Endothelial cell of umbilical vein (primary cell): Measurements from ENCODE around the gene RAB1B. TPM values are rescaled to one million over a fixed set of nuclear protein-coding genes. Genes with fewer than 3 reads are reported as not detected.

ENCODE experiments used
- BruUV-seq: library from RNA; stranded (reverse); fragments of 400-500 nt; replicated peaks from 2 replicates; lab custom pipeline; 2021; lab: Mats Ljungman, UMichigan
- CTCF ChIA-PET: fragments of 300-600, 350-600 bp; sonication (Branson Sonifier 250); formaldehyde crosslinking; loops from one replicate; lab custom pipeline; 2021; ENCODE audit warnings: antibody characterized with exemption, inconsistent platforms; lab: Charles Lee
- POLR2A ChIA-PET: fragments of 300-600, 350-600 bp; sonication (Branson Sonifier 250); formaldehyde crosslinking; loops from one replicate; lab custom pipeline; 2021; ENCODE audit warnings: antibody characterized with exemption, inconsistent platforms; lab: Charles Lee
- DNase-seq: peaks from one replicate; pipeline ENCODE4 v3.0.0-alpha.2; 2011; ENCODE audit warnings: low read depth, low spot score
- FAIRE-seq: peaks from 2 replicates; lab custom pipeline; 2011; peaks lifted over from hg19 to GRCh38; lab: Jason Lieb, UNC
- H2AFZ ChIP-seq: 2 replicates; pipeline ENCODE4 v1.6.0; 2012; ENCODE audit warnings: low read depth, low read length, control low read depth, inconsistent platforms
- H3K27ac ChIP-seq: 2 replicates; pipeline ENCODE4 v1.5.1; 2011; ENCODE audit warnings: low read depth, mild to moderate bottlenecking, control low read depth, low read length, moderate library complexity; ENCODE audit not compliant: insufficient read depth
- H3K27me3 ChIP-seq, 2 experiments: 2 replicates each; pipeline versions ENCODE4 v1.6.0 to v1.6.1; 2011; ENCODE audit warnings: low read length in 2 of 2, mixed read lengths in 1 of 2; ENCODE audit not compliant: control insufficient read depth in 2 of 2, insufficient read depth in 2 of 2
- H3K36me3 ChIP-seq, 2 experiments: 2 replicates in 1 of 2; 3 replicates in 1 of 2; pipeline ENCODE4 v1.5.1; 2011; ENCODE audit warnings: low read length in 2 of 2, mild to moderate bottlenecking in 1 of 2, moderate library complexity in 1 of 2; ENCODE audit not compliant: control insufficient read depth in 2 of 2, insufficient read depth in 2 of 2; ENCODE audit errors: extremely low read depth in 1 of 2
- H3K4me1 ChIP-seq: 3 replicates; pipeline ENCODE4 v1.5.1; 2011; ENCODE audit warnings: mild to moderate bottlenecking, low read length; ENCODE audit not compliant: control insufficient read depth, insufficient read depth; ENCODE audit errors: extremely low read depth
- H3K4me2 ChIP-seq: 2 replicates; pipeline ENCODE4 v1.6.1; 2011; ENCODE audit warnings: low read length, control low read depth, mixed read lengths; ENCODE audit not compliant: insufficient read depth
- H3K4me3 ChIP-seq, 3 experiments: fragments of 200-600 bp in 1 of 3; sonication (generic), shearing (Covaris generic) in 1 of 3; replicated peaks in 1 of 3; 2 replicates each; pipeline ENCODE4 v1.5.1; 2011 to 2016; ENCODE audit warnings: control low read depth in 3 of 3, low read length in 3 of 3, mild to moderate bottlenecking in 2 of 3, inconsistent platforms in 1 of 3, low read depth in 1 of 3, moderate library complexity in 1 of 3; ENCODE audit not compliant: insufficient read depth in 1 of 3
- H3K79me2 ChIP-seq: 2 replicates; pipeline ENCODE4 v1.6.0; 2012; ENCODE audit warnings: low read length, inconsistent platforms; ENCODE audit not compliant: control insufficient read depth, insufficient read depth
- H3K9ac ChIP-seq: replicated peaks from 2 replicates; pipeline ENCODE3; 2011; ENCODE audit warnings: low read length, control low read depth; ENCODE audit not compliant: insufficient read depth; ENCODE audit errors: extremely low read depth
- H3K9me1 ChIP-seq: replicated peaks from 3 replicates; pipeline ENCODE4 v1.6.0; 2011; ENCODE audit warnings: mild to moderate bottlenecking, low read length; ENCODE audit not compliant: control insufficient read depth, insufficient read depth; ENCODE audit errors: extremely low read depth
- H3K9me3 ChIP-seq: replicated peaks from 2 replicates; pipeline ENCODE4 v1.5.1; 2012; ENCODE audit warnings: low read length, inconsistent platforms; ENCODE audit not compliant: control insufficient read depth, insufficient read depth
- H4K20me1 ChIP-seq: replicated peaks from 2 replicates; pipeline ENCODE3; 2011; ENCODE audit warnings: mild to moderate bottlenecking, low read length; ENCODE audit not compliant: control insufficient read depth, insufficient read depth; ENCODE audit errors: extremely low read depth
- CTCF ChIP-seq, 2 donors: IDR thresholded peaks; 1 replicate in 1 of 2; 2 replicates in 1 of 2; pipeline ENCODE4 v1.5.1; 2011; ENCODE audit warnings: low read length in 2 of 2, mild to moderate bottlenecking in 2 of 2, moderate library complexity in 2 of 2, control low read depth in 1 of 2, inconsistent platforms in 1 of 2, low read depth in 1 of 2; ENCODE audit not compliant: insufficient read depth in 1 of 2; ENCODE audit errors: extremely low read depth in 1 of 2
- EZH2 ChIP-seq: IDR thresholded peaks from 2 replicates; pipeline ENCODE4 v1.6.1; 2012; ENCODE audit warnings: borderline replicate concordance, low read depth, mild to moderate bottlenecking, moderate library complexity, low read length, inconsistent platforms; ENCODE audit not compliant: severe bottlenecking
- FOS ChIP-seq: IDR thresholded peaks from 2 replicates; pipeline ENCODE4 v1.6.1; 2011; ENCODE audit warnings: mild to moderate bottlenecking, low read length, moderate library complexity, borderline replicate concordance; ENCODE audit not compliant: insufficient read depth
- GATA2 ChIP-seq: IDR thresholded peaks from 2 replicates; pipeline ENCODE4 v1.7.0; 2011; ENCODE audit warnings: low read depth, mild to moderate bottlenecking, moderate library complexity, mixed read lengths, low read length; ENCODE audit not compliant: insufficient read length, insufficient read depth
- JUN ChIP-seq: IDR thresholded peaks from 2 replicates; pipeline ENCODE4 v1.6.1; 2011; ENCODE audit warnings: borderline replicate concordance, low read depth; ENCODE audit not compliant: insufficient read length, insufficient read depth
- MAX ChIP-seq: IDR thresholded peaks from 2 replicates; pipeline ENCODE4 v1.6.1; 2011; ENCODE audit not compliant: insufficient read depth, insufficient read length
- MYC ChIP-seq: IDR thresholded peaks from one replicate; pipeline ENCODE4 v1.6.1; 2011; ENCODE audit warnings: mild to moderate bottlenecking, low read depth, low read length
- POLR2A ChIP-seq: IDR thresholded peaks from 2 replicates; pipeline ENCODE4 v1.6.1; 2012; ENCODE audit warnings: low read depth, mild to moderate bottlenecking, control low read depth, low read length
- POLR2AphosphoS5 ChIP-seq: IDR thresholded peaks from 2 replicates; pipeline ENCODE4 v1.6.1; 2012; ENCODE audit warnings: low read depth, mild to moderate bottlenecking, control low read depth, low read length, moderate library complexity; ENCODE audit not compliant: insufficient read depth
- dilution Hi-C: fragments of 300-500 bp; cut with MboI; formaldehyde crosslinking; loops from one replicate; pipeline ENCODE4 v1.15.0; 2019; ENCODE audit warnings: low sequenced_read_pairs; ENCODE audit not compliant: extremely low pct_ligation_motif_present
- intact Hi-C: fragments of 100-400 bp; cut with micrococcal nuclease; formaldehyde crosslinking; loops from one replicate; pipeline ENCODE4 v1.10.0; 2022
- polyA plus RNA-seq, 4 experiments: library from polyadenylated mRNA; depleted of rRNA in 3 of 4; stranded (reverse) in 3 of 4; unstranded in 1 of 4; fragments of >200 nt; gene quantifications; 2 replicates each; pipeline versions ENCODE4 v1.2.1 to v1.2.3, GENCODE V29; 2011 to 2012; ENCODE audit warnings: missing spikeins in 1 of 4
- total RNA-seq: library from RNA; stranded (reverse); gene quantifications from 2 replicates; pipeline ENCODE4 v1.2.3, GENCODE V29; 2021

The RAB1B gene
- total and polyA plus RNA-seq, 2 donors (not counting 3 experiments of a cell fraction or from before 2014, with no cell fraction given): 171 to 383 TPM

GRCh38 chr11:66262191-66262590, 6.2 kb upstream of the RAB1B start:
- Histone ChIP-seq H3K9ac (no peak overlapping the region), H3K27me3 (no peaks in the 10 kb centered on the region), H4K20me1 (no peaks in the 10 kb centered on the region), H3K9me1 (no peaks in the 10 kb centered on the region), H3K4me2 (no peak overlapping the region), H3K4me3 (no peak overlapping the region), H3K79me2 (peaks cover 4% of the 10 kb centered on the region), H3K9me3 (no peaks in the 10 kb centered on the region), H3K36me3 (peaks cover 0 to 42% of the 10 kb centered on the region in 2 experiments), H3K4me1 (peaks cover 8% of the 10 kb centered on the region), H2AFZ (no peak overlapping the region), H3K27ac (no peak overlapping the region)
- DNase-seq (no peak), FAIRE-seq (no peak)
- dilution Hi-C loops (no loop called here), intact Hi-C loops (no loop called here)
- ChIA-PET CTCF (interaction anchor here (2.3 kb wide), 1 partner anchor 20 kb away, joined by 7 read pairs; no protein-coding TSS in a partner anchor), POLR2A (no interaction called here)
- BruUV-seq: no TSS peak
- TF ChIP-seq GATA2: no peak
- TF ChIP-seq EZH2: no peak
- no peak for TF ChIP-seq MYC
- no peak for TF ChIP-seq MAX
- TF ChIP-seq POLR2AphosphoS5: no peak
- TF ChIP-seq FOS: no peak
- TF ChIP-seq CTCF (IDR thresholded peaks at IDR 0.05; ENCODE audit: extremely low read depth in 1 of 2, insufficient read depth in 1 of 2, low read depth in 1 of 2, low read length in 2 of 2): no peak
- no peak for TF ChIP-seq POLR2A
- TF ChIP-seq JUN: no peak
